Measurements from ENCODE around the gene ZNF804A. TPM values are rescaled to one million over a fixed set of nuclear protein-coding genes. Genes with fewer than 3 reads are reported as not detected.

ZNF804A gene
- total and polyA plus RNA-seq, 2 of the 4 experiments (the other 2 are of a cell fraction): 2.2 to 2.7 TPM

GRCh38 chr2:184551626-184552025 is 46.7 kb upstream of the ZNF804A start:
- Histone ChIP-seq H2BK15ac (ENCODE audit: low read depth, low read length) (no peak overlapping the region), H3K56ac (ENCODE audit: extremely low read depth, insufficient read depth, low read length) (no peak overlapping the region), H2BK120ac (ENCODE audit: low read depth, low read length) (no peak overlapping the region), H3K23ac (ENCODE audit: low read depth, low read length) (no peak overlapping the region), H4K5ac (ENCODE audit: low read depth, low read length) (no peak overlapping the region), H3K4me3 (ENCODE audit: insufficient read depth, low read depth, low read length) (no peak overlapping the region), H3K9me1 (ENCODE audit: insufficient read depth, low read length) (no peaks in the 10 kb centered on the region), H3K14ac (replicated peaks; ENCODE audit: low read depth, low read length) (no peak overlapping the region), H2AK5ac (ENCODE audit: low read depth, low read length) (no peak overlapping the region), H3K27me3 (ENCODE audit: control insufficient read depth, insufficient read depth, low read length) (no peaks in the 10 kb centered on the region), H4K8ac (ENCODE audit: low read depth in 2 of 2, low read length in 2 of 2) (no peak overlapping the region), H2BK20ac (ENCODE audit: low read depth, low read length) (no peak overlapping the region), H4K91ac (ENCODE audit: insufficient read depth, low read depth, low read length) (no peak overlapping the region), H2AK9ac (replicated peaks; ENCODE audit: low read depth, low read length, poor library complexity) (no peak overlapping the region), H3K4ac (ENCODE audit: low read depth, low read length) (no peak overlapping the region), H3K18ac (ENCODE audit: low read depth, low read length) (no peak overlapping the region), H3K4me1 (ENCODE audit: control insufficient read depth, insufficient read depth, low read length) (no peaks in the 10 kb centered on the region), H2BK5ac (ENCODE audit: low read depth, low read length, poor library complexity, severe bottlenecking) (no peak overlapping the region), H3K9me3 (ENCODE audit: control insufficient read depth, insufficient read depth, low read length) (no peaks in the 10 kb centered on the region), H3K4me2 (ENCODE audit: low read depth, low read length) (no peak overlapping the region), H3K79me1 (ENCODE audit: low read depth in 1 of 2, low read length in 2 of 2) (no peaks in the 10 kb centered on the region), H4K20me1 (ENCODE audit: insufficient read depth, low read length) (no peaks in the 10 kb centered on the region), H3K27ac (ENCODE audit: insufficient read depth, low read length) (no peak overlapping the region), H3K9ac (ENCODE audit: low read depth, low read length) (no peak overlapping the region), H2AFZ (replicated peaks; ENCODE audit: low read length, poor library complexity) (no peak overlapping the region), H3K36me3 (ENCODE audit: control insufficient read depth, insufficient read depth, low read length) (no peaks in the 10 kb centered on the region)
- POLR2A ChIA-PET (ENCODE audit: unreplicated experiment): no interaction called here
- no CpG with 5 or more reads among the region's 1 CpG for WGBS, 2 experiments (ENCODE audit: extremely low coverage in 2 of 2, insufficient read length in 1 of 2)
- ATAC-seq (ENCODE audit: low read depth): no peak
- no TSS peak for BruUV-seq (replicated peaks)
- CTCF ChIA-PET: interaction anchor here (0.5 kb wide), 1 partner anchor 555 kb away, joined by 5 read pairs; no protein-coding TSS in a partner anchor
- in situ Hi-C loops (cut with MboI; ENCODE audit: low sequenced_read_pairs) (no loop called here), dilution Hi-C loops (cut with HindIII; ENCODE audit: low sequenced_read_pairs, unreplicated experiment) (no loop called here), intact Hi-C loops (cut with micrococcal nuclease) (no loop called here)
- no peak for DNase-seq
- TF ChIP-seq NFE2L2 (IDR thresholded peaks at IDR 0.05; ENCODE audit: low read depth, low read length): no peak
- TF ChIP-seq BHLHE40 (IDR thresholded peaks at IDR 0.05; ENCODE audit: low read depth, low read length): no peak
- TF ChIP-seq MAZ (IDR thresholded peaks at IDR 0.05; ENCODE audit: borderline replicate concordance, low read depth, low read length): no peak
- no peak for TF ChIP-seq CTCF (conservative IDR thresholded peaks at IDR 0.05; ENCODE audit: low read depth, low read length)
- no peak for TF ChIP-seq MAFK (IDR thresholded peaks at IDR 0.05; ENCODE audit: low read depth, low read length)
- no peak for TF ChIP-seq RAD21 (IDR thresholded peaks at IDR 0.05; ENCODE audit: low read length)
- TF ChIP-seq USF2 (IDR thresholded peaks at IDR 0.05; ENCODE audit: low read depth, low read length): no peak
- TF ChIP-seq POLR2A (IDR thresholded peaks at IDR 0.05; ENCODE audit: low read depth, low read length): no peak
